Heart left ventricle (tissue), 16 donors: ENCODE measurements around the gene DHX36. TPM values are rescaled to one million over a fixed set of nuclear protein-coding genes. Genes with fewer than 3 reads are reported as not detected.

Source experiments
- ATAC-seq, 4 donors: fragments of 200-7000 bp; cut with Tn5 transposase; one replicate each; pipeline ENCODE4 v1.9.1; 2020 to 2022; ENCODE audit warnings: moderate library complexity in 4 of 4, mild to moderate bottlenecking in 3 of 4, moderate number of reproducible peaks in 1 of 4
- DNase-seq, 5 donors: peaks; one replicate each; pipeline ENCODE4 v3.0.0-alpha.2; 2020
- H3K27ac ChIP-seq, 12 donors: fragments of 200-600 bp; sonication (generic) in 4 of 12; one replicate each; pipeline versions ENCODE4 v1.5.0 to v1.8.0; 2016 to 2022; ENCODE audit warnings: mild to moderate bottlenecking in 2 of 12
- H3K27me3 ChIP-seq, 9 donors: fragments of 200-600 bp; sonication (generic) in 2 of 9; one replicate each; pipeline versions ENCODE4 v1.5.1 to v1.8.0; 2016 to 2022; ENCODE audit warnings: mild to moderate bottlenecking in 3 of 9
- H3K36me3 ChIP-seq, 9 donors: fragments of 200-600 bp; sonication (generic) in 2 of 9; one replicate each; pipeline versions ENCODE4 v1.5.0 to v1.8.0; 2018 to 2022; ENCODE audit warnings: mild to moderate bottlenecking in 2 of 9
- H3K4me1 ChIP-seq, 12 donors: fragments of 200-600 bp; sonication (generic) in 4 of 12; one replicate each; pipeline versions ENCODE4 v1.5.0 to v1.8.0; 2016 to 2022; ENCODE audit warnings: mild to moderate bottlenecking in 3 of 12
- H3K4me3 ChIP-seq, 12 donors: fragments of 200-600 bp; sonication (generic) in 4 of 12; one replicate each; pipeline versions ENCODE4 v1.5.0 to v1.8.0; 2017 to 2022; ENCODE audit warnings: mild to moderate bottlenecking in 9 of 12, moderate library complexity in 4 of 12
- H3K9me3 ChIP-seq, 12 donors: fragments of 200-600 bp; sonication (generic) in 4 of 12; one replicate each; pipeline versions ENCODE4 v1.5.0 to v1.8.0; 2016 to 2022; ENCODE audit warnings: mild to moderate bottlenecking in 1 of 12
- CTCF ChIP-seq, 12 donors: fragments of 200-600 bp; sonication (generic) in 4 of 12; IDR thresholded peaks; one replicate each; pipeline versions ENCODE4 v1.5.0 to v1.8.0; 2018 to 2022; ENCODE audit warnings: antibody characterized with exemption in 12 of 12, mild to moderate bottlenecking in 5 of 12
- POLR2A ChIP-seq, 2 donors: fragments of 450-650 bp; IDR thresholded peaks; one replicate each; pipeline ENCODE4 v1.6.1; 2017; ENCODE audit warnings: antibody characterized with exemption in 2 of 2, mild to moderate bottlenecking in 2 of 2, moderate library complexity in 2 of 2
- WGBS, 4 donors: extraction: QIAGEN DNeasy Blood & Tissue Kit in 2 of 4; methylation state at CpG; one replicate each; pipeline versions ENCODE4 v1.1.5 to v1.1.7; 2013 to 2018; 5-methylcytosine and 5-hydroxymethylcytosine counted together
- intact Hi-C, 10 donors: fragments of 100-400 bp; cut with DNase I; formaldehyde crosslinking; loops; one replicate each; pipeline versions ENCODE4 v1.11.1 to v1.14.2; 2022
- polyA plus RNA-seq, 2 donors: library from polyadenylated mRNA; stranded (reverse); fragments of 200-250 nt; gene quantifications; one replicate each; pipeline ENCODE4 v1.2.3, GENCODE V29; 2013
- total RNA-seq, 9 donors: library from RNA; depleted of rRNA in 2 of 9; stranded (reverse); fragments of >200 nt in 2 of 9; fragmentation: NEBNext Ultra II Directional in 3 of 9; extraction: Animal tissue kit (Norgen Biotek cat#: 25700) in 3 of 9; gene quantifications; one replicate each; pipeline versions ENCODE4 v1.1.0 to v1.2.4, GENCODE V29; 2016 to 2023
- donor health status: ischemic (EF 13 %, LVEDD 7.1; RV severe dilation, severe dysfunction).
- donor health status: healthy with polysubstance abuse.
- donor health status: DM: no; HTN: yes; CAD: no.
- donor health status: DM: no; HTN: no; CAD: no.
- donor health status: ischemic (EF 25% LVEDD 6.9; RV normal size, moderate dysfunction).
- donor health status: ischemic (EF 25% LVEDD 5.7; RV mildly dilated, moderate dysfunction).
- donor health status: healthy.
- donor health status: DM: yes; HTN: yes; CAD: no.
- donor health status: ischemic (EF 35%, LVEDD 5.7; RV mildly dilated, moderate dysfunction).
- donor health status: nonischemic (EF 11% LVEDD 7.7; RV severe dilation, severe dysfunction).
- donor health status: DM: yes; HTN: yes; CAD: no.
- donor health status: PGD.
- donor health status: ischemic (EF 29% LVEDD 5.4; RV normal size, mild dysfunction).
- donor health status: nonischemic (EF 23%, LVEDD 6.1; RV moderate dilation, normal function).

The DHX36 gene
- total and polyA plus RNA-seq, 11 donors: 20.4 to 50.0 (median 34.2) TPM

GRCh38 chr3:154250291-154250690, 74.0 kb downstream of the DHX36 start:
- DNase-seq (no peak), ATAC-seq (no peak)
- Histone ChIP-seq H3K9me3 (no peaks in the 10 kb centered on the region), H3K4me3 (no peak overlapping the region), H3K27ac (no peak overlapping the region), H3K4me1 (peaks cover 0 to 12% (median 5%) of the 10 kb centered on the region in 12 donors), H3K36me3 (peaks cover 0 to 40% (median 14%) of the 10 kb centered on the region in 9 donors), H3K27me3 (no peaks in the 10 kb centered on the region)
- intact Hi-C loops: loop anchor here (2.0 to 10.0 kb wide), 9 partner anchors 125 to 1225 kb away; partner anchors contain the start of gene ARHGEF26 (in 6 of the 10)
- 88 to 96% (median 89%) methylated on average over 2 to 4 of the region's 4 CpGs for WGBS, 4 donors
- no peak for TF ChIP-seq CTCF (IDR thresholded peaks at IDR 0.05)
- TF ChIP-seq POLR2A (IDR thresholded peaks at IDR 0.05): no peak

- peak overlapping the region in 1 of 12 donors; percentile 40 for H3K27ac ChIP-seq
- no peak for ATAC-seq
- H3K4me3 ChIP-seq: no peak overlapping the region
- DNase-seq: no peak
- TF ChIP-seq CTCF (IDR thresholded peaks at IDR 0.05) (no peak), POLR2A (IDR thresholded peaks at IDR 0.05) (no peak)
- peaks cover 0 to 28% (median 4%) of the 10 kb centered on the region in 9 donors for H3K36me3 ChIP-seq
- H3K27me3 ChIP-seq: no peaks in the 10 kb centered on the region
- no peaks in the 10 kb centered on the region for H3K9me3 ChIP-seq
- intact Hi-C loops: no loop called here
- WGBS, 4 donors: 75 to 79% (median 77%) methylated on average over 2 of the region's 2 CpGs
- peaks cover 0 to 25% (median 6%) of the 10 kb centered on the region in 12 donors for H3K4me1 ChIP-seq
Observed at GRCh38 chr3:154247806-154248415, 76.4 kb downstream of the DHX36 start.

DNA sequence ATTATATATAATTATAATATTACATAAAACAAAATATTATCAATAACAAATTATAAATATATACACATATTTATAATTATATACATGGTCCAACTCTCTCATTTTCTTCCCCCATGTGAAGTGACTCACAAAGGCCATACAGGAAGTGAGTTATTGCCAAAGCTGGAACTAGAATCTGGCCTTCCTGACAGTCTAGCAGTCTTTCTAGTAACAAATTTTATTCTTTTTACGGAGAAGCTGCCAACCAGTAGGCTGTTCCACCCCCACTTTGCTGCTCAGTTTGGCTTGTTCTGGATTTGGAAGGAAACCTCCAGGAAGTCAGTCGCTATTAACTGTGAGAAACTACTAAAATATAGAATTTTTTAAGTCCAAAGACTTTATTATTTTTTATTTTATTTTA, 79.6 kb downstream of the DHX36 start:
- H3K9me3 ChIP-seq: no peaks in the 10 kb centered on the region
- H3K4me3 ChIP-seq: no peak overlapping the region
- no peaks in the 10 kb centered on the region for H3K27me3 ChIP-seq
- H3K4me1 ChIP-seq: peaks cover 0 to 21% (median 2%) of the 10 kb centered on the region in 12 donors
- DNase-seq (peak in 1 of 5 donors; percentile 12), ATAC-seq (peak in 3 of 4 donors; percentile 44 to 66 (median 49))
- H3K27ac ChIP-seq: peak overlapping the region in 5 of 12 donors; percentile 41 to 57 (median 46)
- 49 to 68% (median 57%) methylated on average over 2 of the region's 2 CpGs for WGBS, 4 donors
- TF ChIP-seq CTCF (IDR thresholded peaks at IDR 0.05) (no peak), POLR2A (IDR thresholded peaks at IDR 0.05) (no peak)
- intact Hi-C loops: no loop called here
- peaks cover 0 to 9% (median 0%) of the 10 kb centered on the region in 9 donors for H3K36me3 ChIP-seq

- Histone ChIP-seq H3K9me3 (no peaks in the 10 kb centered on the region), H3K4me3 (no peak overlapping the region), H3K4me1 (peaks cover 0 to 21% (median 2%) of the 10 kb centered on the region in 12 donors), H3K27me3 (no peaks in the 10 kb centered on the region), H3K36me3 (peaks cover 0 to 8% (median 0%) of the 10 kb centered on the region in 9 donors), H3K27ac (peak overlapping the region in 6 of 12 donors; percentile 41 to 79 (median 62))
- intact Hi-C loops: no loop called here
- ATAC-seq (peak; percentile 62 to 87 (median 80)), DNase-seq (no peak)
- TF ChIP-seq CTCF (IDR thresholded peaks at IDR 0.05): no peak
- TF ChIP-seq POLR2A (IDR thresholded peaks at IDR 0.05): no peak
- 68 to 85% (median 80%) methylated on average over 2 of the region's 2 CpGs for WGBS, 4 donors
Observed at GRCh38 chr3:154243353-154243752, 80.9 kb downstream of the DHX36 start.
